Gastroesophageal sphincter (tissue), 3 donors: ENCODE measurements around the gene SLC14A1.

Experiments used
- EP300 ChIP-seq: sonication (generic); formaldehyde crosslinking; IDR thresholded peaks from one replicate; pipeline ENCODE4 v1.6.1; 2017; ENCODE audit warnings: antibody characterized with exemption, mild to moderate bottlenecking
- POLR2A ChIP-seq, 2 donors: fragments of 450-650 bp; IDR thresholded peaks; one replicate each; pipeline ENCODE4 v1.6.1; 2017; ENCODE audit warnings: antibody characterized with exemption in 2 of 2, mild to moderate bottlenecking in 2 of 2, moderate library complexity in 1 of 2
- TF ChIP-seq, protein P1 (sequence below), 4 experiments: fragments of 200-600 bp in 2 of 4; fragments of 450-650 bp in 2 of 4; sonication (generic) in 1 of 4; IDR thresholded peaks; one replicate each; pipeline ENCODE4 v1.5.1; 2017 to 2019; ENCODE audit warnings: antibody characterized with exemption in 4 of 4, mild to moderate bottlenecking in 2 of 4, moderate library complexity in 2 of 4

DNA sequence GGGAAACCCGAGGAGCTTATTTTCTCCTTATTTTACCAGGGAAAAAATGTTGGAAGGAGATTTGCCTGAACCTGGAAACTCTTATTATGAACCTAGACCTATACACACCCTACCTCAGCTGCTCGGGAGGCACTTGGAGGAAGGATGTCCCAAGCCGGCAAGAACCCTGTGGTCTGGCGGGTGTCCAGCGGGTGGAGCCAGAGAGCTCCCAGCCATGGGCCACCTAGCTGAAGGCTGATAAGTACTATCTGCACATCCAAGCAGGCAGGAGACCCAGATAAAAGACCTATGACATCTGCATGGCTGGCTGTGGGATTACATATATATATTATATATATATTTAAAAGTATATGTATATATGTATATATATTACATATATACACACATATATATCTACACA is 1.1 kb upstream of the SLC14A1 start:
- TF ChIP-seq, protein P1, sequence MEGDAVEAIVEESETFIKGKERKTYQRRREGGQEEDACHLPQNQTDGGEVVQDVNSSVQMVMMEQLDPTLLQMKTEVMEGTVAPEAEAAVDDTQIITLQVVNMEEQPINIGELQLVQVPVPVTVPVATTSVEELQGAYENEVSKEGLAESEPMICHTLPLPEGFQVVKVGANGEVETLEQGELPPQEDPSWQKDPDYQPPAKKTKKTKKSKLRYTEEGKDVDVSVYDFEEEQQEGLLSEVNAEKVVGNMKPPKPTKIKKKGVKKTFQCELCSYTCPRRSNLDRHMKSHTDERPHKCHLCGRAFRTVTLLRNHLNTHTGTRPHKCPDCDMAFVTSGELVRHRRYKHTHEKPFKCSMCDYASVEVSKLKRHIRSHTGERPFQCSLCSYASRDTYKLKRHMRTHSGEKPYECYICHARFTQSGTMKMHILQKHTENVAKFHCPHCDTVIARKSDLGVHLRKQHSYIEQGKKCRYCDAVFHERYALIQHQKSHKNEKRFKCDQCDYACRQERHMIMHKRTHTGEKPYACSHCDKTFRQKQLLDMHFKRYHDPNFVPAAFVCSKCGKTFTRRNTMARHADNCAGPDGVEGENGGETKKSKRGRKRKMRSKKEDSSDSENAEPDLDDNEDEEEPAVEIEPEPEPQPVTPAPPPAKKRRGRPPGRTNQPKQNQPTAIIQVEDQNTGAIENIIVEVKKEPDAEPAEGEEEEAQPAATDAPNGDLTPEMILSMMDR (IDR thresholded peaks at IDR 0.05): peak in 2 of 4 experiments; percentile 6 to 61
- TF ChIP-seq POLR2A (IDR thresholded peaks at IDR 0.05): no peak
- no peak for TF ChIP-seq EP300
